HepG2 (cell line): ENCODE data around the gene GALNT18. TPM values are rescaled to one million over a fixed set of nuclear protein-coding genes. Genes with fewer than 3 reads are reported as not detected.

Source experiments
- ATAC-seq: fragments of 200-7000 bp; cut with Tn5 transposase; 3 replicates; pipeline ENCODE4 v1.9.1; 2020; ENCODE audit warnings: mild to moderate bottlenecking, moderate library complexity
- BruUV-seq: library from RNA; stranded (reverse); fragments of 400-500 nt; replicated peaks from 2 replicates; lab custom pipeline; 2021; lab: Mats Ljungman, UMichigan
- CTCF ChIA-PET: fragments of 300-600 bp; formaldehyde crosslinking; extraction: SDS; loops from one replicate; lab custom pipeline; 2021; ENCODE audit warnings: low total read pairs, inconsistent platforms, low intra/inter-chr PET ratio; lab: Yijun Ruan, JAX
- POLR2A ChIA-PET: fragments of 350-600 bp; sonication (Branson Sonifier 250); formaldehyde crosslinking; loops from one replicate; lab custom pipeline; 2020; ENCODE audit warnings: antibody characterized with exemption, inconsistent platforms; lab: Yijun Ruan, JAX
- DNase-seq: peaks from one replicate; pipeline ENCODE4 v3.0.0-alpha.2; 2015; ENCODE audit warnings: low spot score
- FAIRE-seq: peaks from 3 replicates; lab custom pipeline; 2011; peaks lifted over from hg19 to GRCh38; lab: Jason Lieb, UNC
- H2AFZ ChIP-seq: one replicate; pipeline ENCODE4 v1.6.1; 2011; ENCODE audit warnings: low read length, inconsistent platforms
- H3K27ac ChIP-seq: fragments of 300-600 bp; 3 replicates; pipeline ENCODE4 v1.8.0; 2011; ENCODE audit warnings: mixed run types, mild to moderate bottlenecking, mixed read lengths, low read length, inconsistent platforms; ENCODE audit not compliant: insufficient read depth; ENCODE audit errors: extremely low read length
- H3K27me3 ChIP-seq, 2 experiments: fragments of 200-600 bp in 1 of 2; 2 replicates in 1 of 2; 3 replicates in 1 of 2; pipeline versions ENCODE4 v1.6.0 to v1.8.0; 2011; ENCODE audit warnings: low read length in 2 of 2, mild to moderate bottlenecking in 2 of 2, moderate library complexity in 2 of 2, inconsistent platforms in 1 of 2; ENCODE audit not compliant: insufficient read depth in 2 of 2, control insufficient read depth in 1 of 2
- H3K36me3 ChIP-seq, 2 experiments: fragments of 200-600 bp in 1 of 2; replicated peaks in 1 of 2; 2 replicates in 1 of 2; 3 replicates in 1 of 2; pipeline versions ENCODE4 v1.5.1 to v1.8.0; 2011; ENCODE audit warnings: low read length in 2 of 2, inconsistent platforms in 1 of 2; ENCODE audit not compliant: insufficient read depth in 2 of 2, control insufficient read depth in 1 of 2
- H3K4me1 ChIP-seq: 2 replicates; pipeline ENCODE4 v1.5.1; 2012; ENCODE audit warnings: low read length, inconsistent platforms; ENCODE audit not compliant: insufficient read depth
- H3K4me2 ChIP-seq: 2 replicates; pipeline ENCODE4 v1.6.0; 2011; ENCODE audit warnings: low read depth, low read length, inconsistent platforms
- H3K4me3 ChIP-seq, 3 experiments: fragments of 200-600 bp in 1 of 3; sonication (generic), shearing (Covaris generic) in 1 of 3; replicated peaks in 1 of 3; 2 replicates each; pipeline ENCODE4 v1.5.1; 2011 to 2016; ENCODE audit warnings: low read length in 3 of 3, inconsistent platforms in 2 of 3, low read depth in 2 of 3, mild to moderate bottlenecking in 2 of 3, control low read depth in 1 of 3, mixed read lengths in 1 of 3; ENCODE audit not compliant: insufficient read depth in 1 of 3
- H3K79me2 ChIP-seq: one replicate; pipeline ENCODE4 v1.6.1; 2011; ENCODE audit warnings: low read length, inconsistent platforms; ENCODE audit not compliant: insufficient read depth
- H3K9ac ChIP-seq: 2 replicates; pipeline ENCODE4 v1.6.0; 2011; ENCODE audit warnings: mild to moderate bottlenecking, low read depth, low read length, inconsistent platforms; ENCODE audit not compliant: insufficient read depth
- H3K9me3 ChIP-seq: 2 replicates; pipeline ENCODE4 v1.5.1; 2012; ENCODE audit warnings: mild to moderate bottlenecking, low read length
- H4K20me1 ChIP-seq: 2 replicates; pipeline ENCODE4 v1.6.0; 2011; ENCODE audit warnings: inconsistent platforms, mild to moderate bottlenecking, low read length, moderate library complexity; ENCODE audit not compliant: insufficient read depth
- ARNT2 ChIP-seq: sonication (generic); formaldehyde crosslinking; IDR thresholded peaks from 2 replicates; pipeline ENCODE4 v1.8.0; 2022; ENCODE audit warnings: mild to moderate bottlenecking, low read depth, missing genetic modification reagents, moderate library complexity
- EZH2 ChIP-seq: conservative IDR thresholded peaks from 2 replicates; pipeline ENCODE4 v1.6.1; 2012; ENCODE audit warnings: mild to moderate bottlenecking, low read depth, low read length, moderate library complexity
- HMG20A ChIP-seq: IDR thresholded peaks from 2 replicates; pipeline ENCODE4 v1.6.1; 2016; ENCODE audit warnings: borderline replicate concordance
- KLF13 ChIP-seq: sonication (generic); formaldehyde crosslinking; IDR thresholded peaks from 2 replicates; pipeline ENCODE4 v1.4.0; 2020; ENCODE audit warnings: mild to moderate bottlenecking, missing genetic modification reagents
- NFKB2 ChIP-seq: sonication (generic); formaldehyde crosslinking; IDR thresholded peaks from 2 replicates; pipeline ENCODE4 v1.4.0; 2020; ENCODE audit warnings: missing genetic modification reagents, borderline replicate concordance
- SRSF1 ChIP-seq: fragments of 200-400 bp; formaldehyde crosslinking; optimal IDR thresholded peaks from 2 replicates; pipeline ENCODE3; 2017; ENCODE audit warnings: mild to moderate bottlenecking, low read depth, low read length, moderate library complexity
- ZBTB7B ChIP-seq: sonication (generic); formaldehyde crosslinking; IDR thresholded peaks from 2 replicates; pipeline ENCODE4 v1.4.0; 2020; ENCODE audit warnings: missing genetic modification reagents
- ZNF318 ChIP-seq: sonication (generic); formaldehyde crosslinking; IDR thresholded peaks from 2 replicates; pipeline ENCODE4 v1.4.0; 2020; ENCODE audit warnings: mild to moderate bottlenecking, missing genetic modification reagents
- ZNF652 ChIP-seq: IDR thresholded peaks from 2 replicates; pipeline ENCODE4 v1.6.1; 2016; ENCODE audit warnings: low read depth, borderline replicate concordance
- ZNF670 ChIP-seq: sonication (generic); formaldehyde crosslinking; IDR thresholded peaks from 2 replicates; pipeline ENCODE4 v1.8.0; 2022; ENCODE audit warnings: mild to moderate bottlenecking, missing genetic modification reagents, borderline replicate concordance
- WGBS: methylation state at CpG from one replicate; pipeline ENCODE4 v1.1.6; 2017; ENCODE audit warnings: low lambda C conversion rate; 5-methylcytosine and 5-hydroxymethylcytosine counted together
- in situ Hi-C: cut with HindIII; loops from 2 replicates; pipeline ENCODE4 v1.10.0; 2017; ENCODE audit warnings: low pct_unique_long_range_greater_than_20kb; ENCODE audit not compliant: extremely low pct_ligation_motif_present
- intact Hi-C: fragments of 100-400 bp; cut with micrococcal nuclease; formaldehyde crosslinking; loops from one replicate; pipeline ENCODE4 v1.10.0; 2022; ENCODE audit not compliant: unreplicated experiment
- polyA plus RNA-seq, 8 experiments: library from polyadenylated mRNA; depleted of rRNA in 3 of 8; stranded (reverse) in 7 of 8; unstranded in 1 of 8; fragments of >200 nt; fragmentation: Illumina TruSeq in 4 of 8; extraction: Trizol in 4 of 8; gene quantifications; 2 replicates each; pipeline versions ENCODE4 v1.2.1 to v1.2.3, GENCODE V29; 2011 to 2016; ENCODE audit warnings: low read depth in 4 of 8, missing spikeins in 1 of 8, mixed read lengths in 1 of 8; ENCODE audit not compliant: insufficient read depth in 1 of 8
- total RNA-seq, 5 experiments: library from RNA; depleted of rRNA; stranded (reverse); fragments of >200 nt; fragmentation: Illumina TruSeq; extraction: Trizol; gene quantifications; 2 replicates each; pipeline ENCODE4 v1.2.3, GENCODE V29; 2016; ENCODE audit warnings: low read depth in 1 of 5

Gene GALNT18
- total and polyA plus RNA-seq, 2 of the 13 experiments (the other 11 are each of a cell fraction or from before 2014, with no cell fraction given) = 0.11 TPM; not detected in 1

DNA sequence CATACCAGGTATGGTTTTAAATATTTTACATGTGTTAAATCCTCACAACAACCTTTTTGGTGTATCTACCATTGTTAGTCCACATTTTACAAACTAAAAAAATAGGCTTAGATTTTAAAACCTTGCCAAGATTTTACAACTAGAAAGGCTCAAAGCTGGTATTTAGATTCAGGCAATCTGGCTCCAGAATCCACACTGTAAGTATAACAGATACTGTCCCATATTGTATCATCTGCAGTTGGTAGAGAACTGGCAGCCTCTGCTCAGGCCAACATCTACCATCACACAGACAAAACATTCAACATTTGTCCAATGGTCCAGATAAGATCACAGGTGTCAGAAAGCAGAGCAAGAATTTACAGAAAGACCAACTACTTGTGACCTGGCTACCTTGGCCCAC is 299.7 kb downstream of the GALNT18 start:
- BruUV-seq = no TSS peak
- Histone ChIP-seq H3K9me3 (no peaks in the 10 kb centered on the region), H3K4me1 (no peaks in the 10 kb centered on the region), H3K27me3 (no peaks in the 10 kb centered on the region), H3K4me3 (no peak overlapping the region), H3K36me3 (no peaks in the 10 kb centered on the region), H3K79me2 (no peaks in the 10 kb centered on the region), H2AFZ (no peak overlapping the region), H3K4me2 (no peak overlapping the region), H3K27ac (no peak overlapping the region), H4K20me1 (no peaks in the 10 kb centered on the region), H3K9ac (no peak overlapping the region)
- POLR2A ChIA-PET = no interaction called here
- intact Hi-C loops = no loop called here
- DNase-seq = no peak
- TF ChIP-seq HMG20A (CRISPR knock-in tag) (no peak), EZH2 (no peak), SRSF1 (no peak), ZBTB7B (CRISPR knock-in tag) (no peak), ZNF652 (CRISPR knock-in tag) (no peak), ZNF670 (CRISPR knock-in tag) (no peak), ARNT2 (CRISPR knock-in tag) (no peak), KLF13 (CRISPR knock-in tag) (no peak)
- CTCF ChIA-PET = no interaction called here
- in situ Hi-C loops = no loop called here
- no peak for ATAC-seq
- FAIRE-seq = no peak

GRCh38 chr11:11320825-11321224 is 301.0 kb downstream of the GALNT18 start:
- no peak overlapping the region for H3K9ac ChIP-seq
- ChIA-PET CTCF (no interaction called here), POLR2A (no interaction called here)
- TF ChIP-seq ZNF318 (no peak), NFKB2 (CRISPR knock-in tag) (no peak)
- H3K27ac ChIP-seq = no peak overlapping the region
- DNase-seq = no peak
- H3K27me3 ChIP-seq = no peaks in the 10 kb centered on the region
- ATAC-seq = no peak
- FAIRE-seq = no peak
- H3K9me3 ChIP-seq = no peaks in the 10 kb centered on the region
- H4K20me1 ChIP-seq = no peaks in the 10 kb centered on the region
- no peak overlapping the region for H3K4me3 ChIP-seq
- intact Hi-C loops = no loop called here
- no peak overlapping the region for H3K4me2 ChIP-seq
- in situ Hi-C loops = no loop called here
- BruUV-seq = no TSS peak
- no peaks in the 10 kb centered on the region for H3K36me3 ChIP-seq
- H3K79me2 ChIP-seq = no peaks in the 10 kb centered on the region
- no peaks in the 10 kb centered on the region for H3K4me1 ChIP-seq
- H2AFZ ChIP-seq = no peak overlapping the region
- WGBS = 10% methylated on average over 2 of the region's 2 CpGs
